ENCODE measurements around the gene WDTC1. TPM values are rescaled to one million over a fixed set of nuclear protein-coding genes. Genes with fewer than 3 reads are reported as not detected.

The WDTC1 gene
- total and polyA plus RNA-seq, 2 of the 13 experiments (the other 11 are each of a cell fraction or from before 2014, with no cell fraction given), result 5.5 TPM

DNA sequence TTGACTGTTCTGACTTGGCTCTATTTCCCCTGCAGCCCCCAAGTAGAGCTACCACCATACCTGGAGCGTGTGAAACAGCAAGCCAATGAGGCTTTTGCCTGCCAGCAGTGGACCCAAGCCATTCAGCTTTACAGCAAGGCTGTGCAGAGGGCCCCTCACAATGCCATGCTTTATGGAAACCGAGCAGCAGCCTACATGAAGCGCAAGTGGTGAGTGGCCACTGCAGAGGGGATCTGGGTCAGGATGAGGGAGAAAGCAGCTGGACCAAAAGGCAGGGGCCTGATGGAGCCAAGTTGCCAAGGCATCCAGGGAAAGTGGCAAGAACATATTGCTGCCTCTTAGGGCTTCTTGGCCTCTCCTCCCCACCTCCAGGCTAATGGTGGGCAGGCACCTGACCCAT, 63.5 kb downstream of the WDTC1 start:
- WGBS (ENCODE audit: low lambda C conversion rate), result 81% methylated on average over 3 of the region's 3 CpGs
- CTCF ChIA-PET (ENCODE audit: low intra/inter-chr PET ratio, low total read pairs), result no interaction called here
- Histone ChIP-seq H3K36me3 (replicated peaks in 1 of 2; ENCODE audit: control insufficient read depth in 1 of 2, insufficient read depth in 2 of 2, low read length in 2 of 2) (peaks cover 0 to 24% of the 10 kb centered on the region in 2 experiments; a peak in 2 of 5 replicates), H3K27ac (ENCODE audit: extremely low read length, insufficient read depth, low read length) (no peak overlapping the region), H3K9me3 (ENCODE audit: low read length) (no peaks in the 10 kb centered on the region), H3K27me3 (ENCODE audit: control insufficient read depth in 1 of 2, insufficient read depth in 2 of 2, low read length in 2 of 2) (no peaks in the 10 kb centered on the region), H3K4me2 (ENCODE audit: low read depth, low read length) (no peak overlapping the region), H3K79me2 (ENCODE audit: insufficient read depth, low read length) (no peaks in the 10 kb centered on the region), H3K4me3 (replicated peaks in 1 of 3; ENCODE audit: insufficient read depth in 1 of 3, low read depth in 2 of 3, low read length in 3 of 3) (no peak overlapping the region), H2AFZ (ENCODE audit: low read length) (no peak overlapping the region), H3K4me1 (ENCODE audit: insufficient read depth, low read length) (no peaks in the 10 kb centered on the region), H3K9ac (ENCODE audit: insufficient read depth, low read depth, low read length) (no peak overlapping the region), H4K20me1 (ENCODE audit: insufficient read depth, low read length) (no peaks in the 10 kb centered on the region)
- in situ Hi-C loops (cut with HindIII; ENCODE audit: extremely low pct_ligation_motif_present, low pct_unique_long_range_greater_than_20kb), result loop anchor here (5.0 to 10.0 kb wide), 2 partner anchors 94 to 307 kb away; partner anchors contain the start of genes AHDC1 and GPR3
- BruUV-seq (replicated peaks), result no TSS peak
- no peak for TF ChIP-seq ZNF550 (CRISPR knock-in tag; IDR thresholded peaks at IDR 0.05; ENCODE audit: borderline replicate concordance)
- TF ChIP-seq ZNF124 (CRISPR knock-in tag; IDR thresholded peaks at IDR 0.05), result no peak
- TF ChIP-seq ZNF569 (CRISPR knock-in tag; IDR thresholded peaks at IDR 0.05; ENCODE audit: borderline replicate concordance), result no peak
- TF ChIP-seq MATR3 (CRISPR knock-in tag; IDR thresholded peaks at IDR 0.05), result no peak
- TF ChIP-seq THAP11 (CRISPR knock-in tag; IDR thresholded peaks at IDR 0.05), result no peak
- TF ChIP-seq, protein P1, sequence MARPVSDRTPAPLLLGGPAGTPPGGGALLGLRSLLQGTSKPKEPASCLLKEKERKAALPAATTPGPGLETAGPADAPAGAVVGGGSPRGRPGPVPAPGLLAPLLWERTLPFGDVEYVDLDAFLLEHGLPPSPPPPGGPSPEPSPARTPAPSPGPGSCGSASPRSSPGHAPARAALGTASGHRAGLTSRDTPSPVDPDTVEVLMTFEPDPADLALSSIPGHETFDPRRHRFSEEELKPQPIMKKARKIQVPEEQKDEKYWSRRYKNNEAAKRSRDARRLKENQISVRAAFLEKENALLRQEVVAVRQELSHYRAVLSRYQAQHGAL (CRISPR knock-in tag; IDR thresholded peaks at IDR 0.05; ENCODE audit: not compliant biosample characterization), result no peak
- TF ChIP-seq, protein P2, sequence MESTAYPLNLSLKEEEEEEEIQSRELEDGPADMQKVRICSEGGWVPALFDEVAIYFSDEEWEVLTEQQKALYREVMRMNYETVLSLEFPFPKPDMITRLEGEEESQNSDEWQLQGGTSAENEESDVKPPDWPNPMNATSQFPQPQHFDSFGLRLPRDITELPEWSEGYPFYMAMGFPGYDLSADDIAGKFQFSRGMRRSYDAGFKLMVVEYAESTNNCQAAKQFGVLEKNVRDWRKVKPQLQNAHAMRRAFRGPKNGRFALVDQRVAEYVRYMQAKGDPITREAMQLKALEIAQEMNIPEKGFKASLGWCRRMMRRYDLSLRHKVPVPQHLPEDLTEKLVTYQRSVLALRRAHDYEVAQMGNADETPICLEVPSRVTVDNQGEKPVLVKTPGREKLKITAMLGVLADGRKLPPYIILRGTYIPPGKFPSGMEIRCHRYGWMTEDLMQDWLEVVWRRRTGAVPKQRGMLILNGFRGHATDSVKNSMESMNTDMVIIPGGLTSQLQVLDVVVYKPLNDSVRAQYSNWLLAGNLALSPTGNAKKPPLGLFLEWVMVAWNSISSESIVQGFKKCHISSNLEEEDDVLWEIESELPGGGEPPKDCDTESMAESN (CRISPR knock-in tag; conservative IDR thresholded peaks at IDR 0.05), result no peak
- TF ChIP-seq ZNF382 (CRISPR knock-in tag; IDR thresholded peaks at IDR 0.05; ENCODE audit: borderline replicate concordance), result no peak
- no peak for TF ChIP-seq MIXL1 (CRISPR knock-in tag; IDR thresholded peaks at IDR 0.05)
- TF ChIP-seq HCFC1 (IDR thresholded peaks at IDR 0.05; ENCODE audit: low read depth, low read length), result no peak
- no peak for TF ChIP-seq TMF1 (CRISPR knock-in tag; IDR thresholded peaks at IDR 0.05; ENCODE audit: low read depth)
- TF ChIP-seq GTF2F1 (IDR thresholded peaks at IDR 0.05; ENCODE audit: low read length), result no peak
- TF ChIP-seq, protein P3, sequence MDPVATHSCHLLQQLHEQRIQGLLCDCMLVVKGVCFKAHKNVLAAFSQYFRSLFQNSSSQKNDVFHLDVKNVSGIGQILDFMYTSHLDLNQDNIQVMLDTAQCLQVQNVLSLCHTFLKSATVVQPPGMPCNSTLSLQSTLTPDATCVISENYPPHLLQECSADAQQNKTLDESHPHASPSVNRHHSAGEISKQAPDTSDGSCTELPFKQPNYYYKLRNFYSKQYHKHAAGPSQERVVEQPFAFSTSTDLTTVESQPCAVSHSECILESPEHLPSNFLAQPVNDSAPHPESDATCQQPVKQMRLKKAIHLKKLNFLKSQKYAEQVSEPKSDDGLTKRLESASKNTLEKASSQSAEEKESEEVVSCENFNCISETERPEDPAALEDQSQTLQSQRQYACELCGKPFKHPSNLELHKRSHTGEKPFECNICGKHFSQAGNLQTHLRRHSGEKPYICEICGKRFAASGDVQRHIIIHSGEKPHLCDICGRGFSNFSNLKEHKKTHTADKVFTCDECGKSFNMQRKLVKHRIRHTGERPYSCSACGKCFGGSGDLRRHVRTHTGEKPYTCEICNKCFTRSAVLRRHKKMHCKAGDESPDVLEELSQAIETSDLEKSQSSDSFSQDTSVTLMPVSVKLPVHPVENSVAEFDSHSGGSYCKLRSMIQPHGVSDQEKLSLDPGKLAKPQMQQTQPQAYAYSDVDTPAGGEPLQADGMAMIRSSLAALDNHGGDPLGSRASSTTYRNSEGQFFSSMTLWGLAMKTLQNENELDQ (CRISPR knock-in tag; IDR thresholded peaks at IDR 0.05; ENCODE audit: borderline replicate concordance), result no peak
- TF ChIP-seq MED8 (CRISPR knock-in tag; IDR thresholded peaks at IDR 0.05; ENCODE audit: insufficient replicate concordance), result no peak
- no peak for TF ChIP-seq SIX1 (CRISPR knock-in tag; IDR thresholded peaks at IDR 0.05; ENCODE audit: borderline replicate concordance)
- TF ChIP-seq CBX5 (CRISPR knock-in tag; IDR thresholded peaks at IDR 0.05; ENCODE audit: borderline replicate concordance), result no peak
- TF ChIP-seq, protein P4, sequence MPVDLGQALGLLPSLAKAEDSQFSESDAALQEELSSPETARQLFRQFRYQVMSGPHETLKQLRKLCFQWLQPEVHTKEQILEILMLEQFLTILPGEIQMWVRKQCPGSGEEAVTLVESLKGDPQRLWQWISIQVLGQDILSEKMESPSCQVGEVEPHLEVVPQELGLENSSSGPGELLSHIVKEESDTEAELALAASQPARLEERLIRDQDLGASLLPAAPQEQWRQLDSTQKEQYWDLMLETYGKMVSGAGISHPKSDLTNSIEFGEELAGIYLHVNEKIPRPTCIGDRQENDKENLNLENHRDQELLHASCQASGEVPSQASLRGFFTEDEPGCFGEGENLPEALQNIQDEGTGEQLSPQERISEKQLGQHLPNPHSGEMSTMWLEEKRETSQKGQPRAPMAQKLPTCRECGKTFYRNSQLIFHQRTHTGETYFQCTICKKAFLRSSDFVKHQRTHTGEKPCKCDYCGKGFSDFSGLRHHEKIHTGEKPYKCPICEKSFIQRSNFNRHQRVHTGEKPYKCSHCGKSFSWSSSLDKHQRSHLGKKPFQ (CRISPR knock-in tag; IDR thresholded peaks at IDR 0.05; ENCODE audit: insufficient replicate concordance), result no peak
- no peak for DNase-seq (ENCODE audit: low spot score)
- POLR2A ChIA-PET, result no interaction called here
- no peak for ATAC-seq
- no peak for FAIRE-seq
- intact Hi-C loops (cut with micrococcal nuclease; ENCODE audit: unreplicated experiment), result no loop called here
